C4-2B (cell line): ENCODE data around the gene SSTR4.

Experiments used
- CTCF ChIP-seq: fragments of 450-650 bp; conservative IDR thresholded peaks from 2 replicates; pipeline ENCODE4 v1.5.1; 2017; ENCODE audit warnings: mild to moderate bottlenecking
- ZFX ChIP-seq: fragments of 450-650 bp; IDR thresholded peaks from 2 replicates; pipeline ENCODE4 v1.6.1; 2017

- TF ChIP-seq CTCF (no peak), ZFX (no peak)
Measured at GRCh38 chr20:23084845-23085365, 49.8 kb downstream of the SSTR4 start.
